ENCODE measurements around the gene MBTD1.
"Not testable (repeated sequence)": the region's sequence is repeated elsewhere in the genome, so short reads cannot be mapped to it uniquely, and the experiment has no call there.

Gene MBTD1

DNA sequence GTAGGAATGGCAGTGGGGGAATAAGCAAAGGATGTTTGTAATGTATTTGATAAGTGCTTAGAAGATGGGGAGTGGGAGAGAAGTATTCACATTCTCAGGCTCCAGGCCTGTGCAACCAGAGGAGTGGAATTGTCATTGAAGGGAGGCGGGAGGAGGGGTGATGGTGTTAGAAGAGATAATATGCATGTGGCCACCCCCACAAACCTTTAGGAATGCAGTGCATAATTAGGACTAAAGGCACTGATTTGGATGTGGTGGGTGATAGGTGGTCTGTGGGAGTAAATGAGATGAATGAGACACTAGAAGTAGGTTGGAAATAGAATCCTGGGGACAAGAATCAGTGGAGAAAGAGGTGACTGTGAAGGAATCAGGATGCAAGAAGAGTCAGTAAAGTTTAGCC is 27.6 kb upstream of the MBTD1 start:
- H3K4me3 ChIP-seq (ENCODE audit: low read depth, low read length): no peak overlapping the region
- DNase-seq: no peak
- H3K9me3 ChIP-seq (ENCODE audit: severe bottlenecking): no peaks in the 10 kb centered on the region
- TF ChIP-seq, protein P1, sequence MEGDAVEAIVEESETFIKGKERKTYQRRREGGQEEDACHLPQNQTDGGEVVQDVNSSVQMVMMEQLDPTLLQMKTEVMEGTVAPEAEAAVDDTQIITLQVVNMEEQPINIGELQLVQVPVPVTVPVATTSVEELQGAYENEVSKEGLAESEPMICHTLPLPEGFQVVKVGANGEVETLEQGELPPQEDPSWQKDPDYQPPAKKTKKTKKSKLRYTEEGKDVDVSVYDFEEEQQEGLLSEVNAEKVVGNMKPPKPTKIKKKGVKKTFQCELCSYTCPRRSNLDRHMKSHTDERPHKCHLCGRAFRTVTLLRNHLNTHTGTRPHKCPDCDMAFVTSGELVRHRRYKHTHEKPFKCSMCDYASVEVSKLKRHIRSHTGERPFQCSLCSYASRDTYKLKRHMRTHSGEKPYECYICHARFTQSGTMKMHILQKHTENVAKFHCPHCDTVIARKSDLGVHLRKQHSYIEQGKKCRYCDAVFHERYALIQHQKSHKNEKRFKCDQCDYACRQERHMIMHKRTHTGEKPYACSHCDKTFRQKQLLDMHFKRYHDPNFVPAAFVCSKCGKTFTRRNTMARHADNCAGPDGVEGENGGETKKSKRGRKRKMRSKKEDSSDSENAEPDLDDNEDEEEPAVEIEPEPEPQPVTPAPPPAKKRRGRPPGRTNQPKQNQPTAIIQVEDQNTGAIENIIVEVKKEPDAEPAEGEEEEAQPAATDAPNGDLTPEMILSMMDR (IDR thresholded peaks at IDR 0.05; ENCODE audit: low read depth, low read length): no peak
- H3K36me3 ChIP-seq: peaks cover 82% of the 10 kb centered on the region
- no peaks in the 10 kb centered on the region for H3K27me3 ChIP-seq (ENCODE audit: insufficient read depth, low read depth, severe bottlenecking)
- H3K27ac ChIP-seq: no peak overlapping the region

DNA sequence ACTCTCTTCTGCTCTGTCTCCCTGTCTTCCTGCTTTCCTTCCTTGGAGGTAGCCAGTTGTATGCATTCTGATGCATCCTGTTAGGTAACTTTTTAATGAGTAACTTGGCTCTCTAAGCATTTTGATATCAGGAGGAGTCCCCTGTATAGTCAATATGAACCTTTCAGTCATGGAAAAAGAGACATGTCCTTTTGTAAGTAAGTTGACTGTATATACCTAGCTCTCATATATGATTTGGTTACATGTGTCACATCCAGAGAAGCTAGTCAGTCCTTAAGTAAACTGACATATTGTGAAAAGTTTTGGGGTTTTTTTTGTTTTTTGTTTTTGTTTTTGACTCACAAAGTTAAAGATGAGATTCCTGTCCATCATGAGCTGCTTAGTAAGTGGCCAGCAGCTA is 19.3 kb upstream of the MBTD1 start:
- H3K9me3 ChIP-seq (ENCODE audit: severe bottlenecking): no peaks in the 10 kb centered on the region
- no peak overlapping the region for H3K27ac ChIP-seq
- no peak for DNase-seq
- H3K4me3 ChIP-seq (ENCODE audit: low read depth, low read length): no peak overlapping the region
- no peaks in the 10 kb centered on the region for H3K27me3 ChIP-seq (ENCODE audit: insufficient read depth, low read depth, severe bottlenecking)
- TF ChIP-seq, protein P1 (IDR thresholded peaks at IDR 0.05; ENCODE audit: low read depth, low read length): no peak
- peaks cover 90% of the 10 kb centered on the region for H3K36me3 ChIP-seq

DNA sequence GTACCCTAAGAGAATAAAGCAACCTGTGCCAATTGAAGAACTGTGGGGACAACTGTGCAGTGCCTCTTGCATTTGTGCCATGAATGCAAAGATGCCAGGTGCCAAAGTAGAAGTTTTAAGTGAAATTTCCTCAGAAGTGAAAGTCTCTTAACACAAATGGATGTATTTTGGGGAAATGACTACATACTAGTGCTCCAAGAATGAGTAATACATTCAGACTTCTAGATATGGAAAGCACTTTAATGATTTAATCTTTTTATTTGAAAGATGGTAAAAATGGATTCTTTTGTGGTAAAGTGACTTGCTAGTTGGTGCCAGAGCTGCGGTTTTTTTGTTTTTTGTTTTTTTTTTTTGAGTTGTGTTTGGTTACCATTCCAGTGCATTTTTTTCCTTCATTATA is 15.5 kb upstream of the MBTD1 start:
- TF ChIP-seq, protein P1 (IDR thresholded peaks at IDR 0.05; ENCODE audit: low read depth, low read length): no peak
- Histone ChIP-seq H3K4me3 (ENCODE audit: low read depth, low read length) (no peak overlapping the region), H3K27ac (no peak overlapping the region), H3K36me3 (peaks cover 98% of the 10 kb centered on the region), H3K9me3 (ENCODE audit: severe bottlenecking) (no peaks in the 10 kb centered on the region), H3K27me3 (ENCODE audit: insufficient read depth, low read depth, severe bottlenecking) (no peaks in the 10 kb centered on the region)
- no peak for DNase-seq

DNA sequence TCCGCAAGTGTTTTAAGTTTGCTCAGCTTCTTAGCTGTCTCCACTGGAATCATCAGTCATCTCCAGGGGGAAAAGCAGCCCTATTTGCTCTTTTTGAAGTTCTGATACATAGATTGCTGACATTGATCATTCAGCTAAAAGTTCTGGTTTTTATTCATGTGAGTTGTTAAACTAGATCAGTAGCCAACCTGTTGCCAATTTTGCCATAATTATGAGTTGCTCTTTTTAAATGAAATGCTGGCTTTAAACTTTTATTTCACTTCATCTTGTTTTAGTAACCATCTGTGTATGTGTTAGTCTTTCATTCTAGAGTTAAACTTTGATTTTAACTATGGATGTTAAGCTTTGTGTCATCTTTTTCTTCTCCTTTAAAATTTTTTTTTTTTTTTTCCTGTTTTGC is 13.0 kb upstream of the MBTD1 start:
- no peak for DNase-seq
- Histone ChIP-seq H3K4me3 (ENCODE audit: low read depth, low read length) (no peak overlapping the region), H3K36me3 (peaks cover 97% of the 10 kb centered on the region), H3K9me3 (ENCODE audit: severe bottlenecking) (no peaks in the 10 kb centered on the region), H3K27ac (no peak overlapping the region), H3K27me3 (ENCODE audit: insufficient read depth, low read depth, severe bottlenecking) (no peaks in the 10 kb centered on the region)
- TF ChIP-seq, protein P1 (IDR thresholded peaks at IDR 0.05; ENCODE audit: low read depth, low read length): no peak

DNA sequence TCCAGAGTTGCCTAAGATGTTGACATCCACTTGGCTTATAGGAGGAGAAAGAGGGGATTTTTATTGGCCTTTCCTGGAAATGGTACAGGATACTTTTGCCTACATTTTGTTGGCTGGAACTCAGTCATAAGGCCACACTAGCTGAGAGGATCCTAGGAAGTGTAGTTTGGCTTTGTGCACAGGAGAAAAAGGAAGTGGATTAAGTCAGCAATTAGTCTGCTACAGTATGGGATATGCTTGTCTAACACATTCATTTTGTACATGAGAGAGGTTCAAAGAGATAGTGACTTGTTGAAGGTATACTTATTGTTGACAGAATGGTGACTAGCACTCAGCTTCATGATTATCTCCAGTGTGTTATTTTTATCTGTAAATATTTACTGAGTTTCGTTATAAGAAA is 10.8 kb upstream of the MBTD1 start:
- H3K4me3 ChIP-seq (ENCODE audit: low read depth, low read length): no peak overlapping the region
- no peak for DNase-seq
- TF ChIP-seq, protein P1 (IDR thresholded peaks at IDR 0.05; ENCODE audit: low read depth, low read length): no peak
- no peaks in the 10 kb centered on the region for H3K9me3 ChIP-seq (ENCODE audit: severe bottlenecking)
- H3K27me3 ChIP-seq (ENCODE audit: insufficient read depth, low read depth, severe bottlenecking): no peaks in the 10 kb centered on the region
- peaks cover 97% of the 10 kb centered on the region for H3K36me3 ChIP-seq
- H3K27ac ChIP-seq: no peak overlapping the region

DNA sequence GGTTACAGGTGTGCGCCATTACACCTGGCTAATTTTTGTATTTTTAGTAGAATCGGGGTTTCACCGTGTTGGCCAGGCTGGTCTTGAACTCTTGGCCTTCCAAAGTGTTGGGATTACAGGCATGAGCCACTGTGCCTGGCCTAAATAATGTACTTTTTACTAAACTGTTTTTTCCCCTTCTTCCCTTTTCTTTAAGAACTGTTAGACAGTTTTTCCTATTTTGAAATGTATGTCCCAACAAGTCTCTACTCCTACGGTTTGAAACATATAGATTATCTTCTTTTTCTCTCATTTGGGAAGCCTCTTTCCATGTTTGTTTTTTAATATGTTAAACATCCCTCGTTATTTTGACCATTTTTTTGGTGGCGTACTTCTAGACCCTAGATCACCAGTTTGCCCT is 10.1 kb upstream of the MBTD1 start:
- no peak for DNase-seq
- H3K36me3 ChIP-seq: peaks cover 92% of the 10 kb centered on the region
- H3K27ac ChIP-seq: no peak overlapping the region
- H3K4me3 ChIP-seq (ENCODE audit: low read depth, low read length): no peak overlapping the region
- no peaks in the 10 kb centered on the region for H3K27me3 ChIP-seq (ENCODE audit: insufficient read depth, low read depth, severe bottlenecking)
- H3K9me3 ChIP-seq (ENCODE audit: severe bottlenecking): no peaks in the 10 kb centered on the region
- TF ChIP-seq, protein P1 (IDR thresholded peaks at IDR 0.05; ENCODE audit: low read depth, low read length): no peak

DNA sequence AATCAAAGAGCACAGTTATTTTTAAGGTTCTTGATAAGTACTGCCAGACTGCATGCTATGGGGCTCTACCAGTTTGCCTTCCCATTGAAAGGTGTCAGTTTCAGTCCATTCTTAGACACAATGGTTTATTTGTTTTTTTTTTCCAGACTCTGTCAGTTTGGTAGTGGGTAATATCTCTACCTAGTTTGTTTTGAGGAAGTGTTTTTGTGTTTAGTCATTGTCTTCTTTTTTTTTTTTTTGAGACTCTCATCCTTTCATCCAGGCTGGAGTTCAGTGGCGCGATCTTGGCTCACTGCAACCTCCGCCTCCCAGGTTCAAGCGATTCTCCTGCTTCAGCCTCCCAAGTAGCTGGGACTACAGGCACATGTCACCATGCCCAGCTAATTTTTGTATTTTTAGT is 4.6 kb upstream of the MBTD1 start:
- DNase-seq; H3K27me3 ChIP-seq (ENCODE audit: insufficient read depth, low read depth, severe bottlenecking); H3K27ac ChIP-seq; H3K4me3 ChIP-seq (ENCODE audit: low read depth, low read length); H3K9me3 ChIP-seq (ENCODE audit: severe bottlenecking): not testable (repeated sequence)
- H3K36me3 ChIP-seq: peaks cover 69% of the 10 kb centered on the region
